GM23338 (cell line): Measurements from ENCODE around the gene SRCIN1. TPM values are rescaled to one million over a fixed set of nuclear protein-coding genes. Genes with fewer than 3 reads are reported as not detected.

Source experiments
- ATAC-seq: fragments of 200-7000 bp; cut with Tn5 transposase; 3 replicates; pipeline ENCODE4 v1.9.1; 2020
- DNase-seq: peaks from one replicate; pipeline ENCODE4 v3.0.0-alpha.2; 2015; ENCODE audit warnings: low spot score
- H2AFZ ChIP-seq: fragments of 200-600 bp; sonication (generic); 2 replicates; pipeline ENCODE4 v1.8.0; 2016; ENCODE audit warnings: antibody characterized with exemption, mild to moderate bottlenecking, moderate library complexity
- H3F3A ChIP-seq: fragments of 200-600 bp; sonication (generic); replicated peaks from 2 replicates; pipeline ENCODE4 v1.8.0; 2017; ENCODE audit warnings: antibody characterized with exemption, mixed run types, low read depth
- H3K27ac ChIP-seq: fragments of 200-600 bp; sonication (generic); 2 replicates; pipeline ENCODE4 v1.6.1; 2016; ENCODE audit warnings: low read depth
- H3K27me3 ChIP-seq: fragments of 200-600 bp; sonication (generic); 2 replicates; pipeline ENCODE4 v1.8.0; 2016; ENCODE audit warnings: mild to moderate bottlenecking, mixed run types, moderate library complexity; ENCODE audit not compliant: insufficient read depth
- H3K36me3 ChIP-seq: fragments of 200-600 bp; sonication (generic); 2 replicates; pipeline ENCODE4 v1.8.0; 2016; ENCODE audit warnings: mild to moderate bottlenecking; ENCODE audit not compliant: insufficient read depth
- H3K4me1 ChIP-seq: fragments of 200-600 bp; sonication (generic); 2 replicates; pipeline ENCODE4 v1.8.0; 2016; ENCODE audit warnings: mild to moderate bottlenecking, moderate library complexity; ENCODE audit not compliant: insufficient read depth
- H3K4me2 ChIP-seq: fragments of 200-600 bp; sonication (generic); 2 replicates; pipeline ENCODE4 v1.7.1; 2017; ENCODE audit warnings: mixed run types
- H3K4me3 ChIP-seq: fragments of 200-600 bp; sonication (generic); 2 replicates; pipeline ENCODE4 v1.6.1; 2016; ENCODE audit warnings: mixed run types
- H3K79me2 ChIP-seq: fragments of 200-600 bp; sonication (generic); replicated peaks from 2 replicates; pipeline ENCODE4 v1.8.0; 2017; ENCODE audit warnings: mild to moderate bottlenecking; ENCODE audit not compliant: insufficient read depth
- H3K9me2 ChIP-seq: fragments of 200-600 bp; sonication (generic); 2 replicates; pipeline ENCODE4 v1.8.0; 2017; ENCODE audit not compliant: insufficient read depth
- H4K20me1 ChIP-seq: fragments of 200-600 bp; sonication (generic); replicated peaks from 2 replicates; pipeline ENCODE4 v1.8.0; 2017; ENCODE audit warnings: mild to moderate bottlenecking; ENCODE audit not compliant: insufficient read depth
- H3K27ac Mint-ChIP-seq: 2 replicates; pipeline ENCODE4 v1.8.0; 2020; ENCODE audit warnings: inconsistent platforms, mild to moderate bottlenecking, moderate library complexity, mixed read lengths
- H3K27me3 Mint-ChIP-seq: 3 replicates; pipeline ENCODE4 v1.8.0; 2022; ENCODE audit warnings: low read depth, mild to moderate bottlenecking, moderate library complexity, mixed read lengths, inconsistent platforms; ENCODE audit not compliant: insufficient read depth, poor library complexity
- H3K36me3 Mint-ChIP-seq: 3 replicates; pipeline ENCODE4 v1.8.0; 2021; ENCODE audit warnings: low read depth, mild to moderate bottlenecking, inconsistent platforms, moderate library complexity, mixed read lengths
- H3K4me1 Mint-ChIP-seq: 3 replicates; pipeline ENCODE4 v1.8.0; 2020; ENCODE audit warnings: mild to moderate bottlenecking, inconsistent platforms, mixed read lengths
- H3K4me3 Mint-ChIP-seq: 3 replicates; pipeline ENCODE4 v1.8.0; 2021; ENCODE audit warnings: moderate library complexity, mild to moderate bottlenecking, inconsistent platforms, mixed read lengths
- H3K9me3 Mint-ChIP-seq: 3 replicates; pipeline ENCODE4 v1.8.0; 2020; ENCODE audit warnings: moderate library complexity, mild to moderate bottlenecking, inconsistent platforms, mixed read lengths
- EZH2 ChIP-seq: fragments of 200-600 bp; sonication (generic); IDR thresholded peaks from one replicate; pipeline ENCODE4 v1.8.0; 2017; ENCODE audit warnings: antibody characterized with exemption, mild to moderate bottlenecking, low read depth; ENCODE audit not compliant: unreplicated experiment
- JUNB ChIP-seq: IDR thresholded peaks from one replicate; pipeline ENCODE4 v1.6.1; 2016; ENCODE audit warnings: antibody characterized with exemption; ENCODE audit not compliant: unreplicated experiment
- NANOG ChIP-seq: IDR thresholded peaks from 2 replicates; pipeline ENCODE4 v1.6.1; 2016; ENCODE audit warnings: antibody characterized with exemption, borderline replicate concordance
- POLR2AphosphoS5 ChIP-seq: IDR thresholded peaks from 2 replicates; pipeline ENCODE4 v1.6.1; 2016; ENCODE audit warnings: antibody characterized with exemption, low read depth
- STAT1 ChIP-seq: IDR thresholded peaks from one replicate; pipeline ENCODE4 v1.6.1; 2016; ENCODE audit warnings: antibody characterized with exemption; ENCODE audit not compliant: unreplicated experiment
- ZNF114 ChIP-seq: fragments of 250-450 bp; sonication (Bioruptor Pico); IDR thresholded peaks from 2 replicates; pipeline ENCODE4 v1.5.0; 2020; ENCODE audit warnings: mild to moderate bottlenecking, moderate library complexity
- ZNF331 ChIP-seq: fragments of 250-450 bp; sonication (Bioruptor Pico); IDR thresholded peaks from 2 replicates; pipeline ENCODE4 v1.5.0; 2020; ENCODE audit warnings: low read depth, mild to moderate bottlenecking, moderate library complexity
- polyA plus RNA-seq: library from polyadenylated mRNA; unstranded; fragments of >200 nt; fragmentation: Nextera tagmentation; extraction: Ambion mirVana; gene quantifications from 2 replicates; pipeline ENCODE4 v1.2.1, GENCODE V29; 2016
- total RNA-seq: library from RNA; depleted of rRNA; stranded (reverse); fragments of >200 nt; shearing (Covaris generic); gene quantifications from 2 replicates; pipeline ENCODE4 v1.2.3, GENCODE V29; 2014
- TF ChIP-seq, protein P1 (sequence below): IDR thresholded peaks from one replicate; pipeline ENCODE4 v1.6.1; 2018; ENCODE audit warnings: antibody characterized with exemption; ENCODE audit not compliant: unreplicated experiment
- TF ChIP-seq, protein P2 (sequence below), 2 experiments: fragments of 200-600 bp in 1 of 2; sonication (generic) in 1 of 2; conservative IDR thresholded peaks; 2 replicates each; pipeline versions ENCODE4 v1.5.1 to v1.6.1; 2016 to 2017; ENCODE audit warnings: antibody characterized with exemption in 2 of 2, low read depth in 2 of 2, mild to moderate bottlenecking in 2 of 2, moderate library complexity in 1 of 2

The SRCIN1 gene
- total and polyA plus RNA-seq, 2 experiments from 2014 or later: 0.87 to 2.2 TPM

DNA sequence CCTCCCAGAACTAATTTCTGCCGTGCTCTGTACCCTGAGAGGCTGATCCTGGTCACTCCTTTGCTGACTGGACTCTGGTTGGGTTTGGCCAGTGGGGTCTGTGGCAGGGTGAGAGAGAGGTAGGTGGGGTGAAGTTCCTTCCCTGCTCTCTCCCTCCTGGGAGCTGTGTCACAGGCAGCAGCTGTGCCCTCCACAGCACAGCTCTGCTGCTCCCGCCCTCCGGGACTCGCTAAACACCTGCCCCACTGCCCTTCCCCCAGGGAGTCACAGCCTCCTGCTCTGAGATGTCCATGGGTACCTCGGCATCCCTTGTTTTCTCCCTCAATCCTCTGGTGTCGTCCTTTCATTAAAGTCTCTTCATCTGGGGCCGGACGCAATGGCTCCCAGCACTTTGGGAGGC is 66.4 kb downstream of the SRCIN1 start (continued):
- TF ChIP-seq EZH2: no peak
- TF ChIP-seq, protein P1, sequence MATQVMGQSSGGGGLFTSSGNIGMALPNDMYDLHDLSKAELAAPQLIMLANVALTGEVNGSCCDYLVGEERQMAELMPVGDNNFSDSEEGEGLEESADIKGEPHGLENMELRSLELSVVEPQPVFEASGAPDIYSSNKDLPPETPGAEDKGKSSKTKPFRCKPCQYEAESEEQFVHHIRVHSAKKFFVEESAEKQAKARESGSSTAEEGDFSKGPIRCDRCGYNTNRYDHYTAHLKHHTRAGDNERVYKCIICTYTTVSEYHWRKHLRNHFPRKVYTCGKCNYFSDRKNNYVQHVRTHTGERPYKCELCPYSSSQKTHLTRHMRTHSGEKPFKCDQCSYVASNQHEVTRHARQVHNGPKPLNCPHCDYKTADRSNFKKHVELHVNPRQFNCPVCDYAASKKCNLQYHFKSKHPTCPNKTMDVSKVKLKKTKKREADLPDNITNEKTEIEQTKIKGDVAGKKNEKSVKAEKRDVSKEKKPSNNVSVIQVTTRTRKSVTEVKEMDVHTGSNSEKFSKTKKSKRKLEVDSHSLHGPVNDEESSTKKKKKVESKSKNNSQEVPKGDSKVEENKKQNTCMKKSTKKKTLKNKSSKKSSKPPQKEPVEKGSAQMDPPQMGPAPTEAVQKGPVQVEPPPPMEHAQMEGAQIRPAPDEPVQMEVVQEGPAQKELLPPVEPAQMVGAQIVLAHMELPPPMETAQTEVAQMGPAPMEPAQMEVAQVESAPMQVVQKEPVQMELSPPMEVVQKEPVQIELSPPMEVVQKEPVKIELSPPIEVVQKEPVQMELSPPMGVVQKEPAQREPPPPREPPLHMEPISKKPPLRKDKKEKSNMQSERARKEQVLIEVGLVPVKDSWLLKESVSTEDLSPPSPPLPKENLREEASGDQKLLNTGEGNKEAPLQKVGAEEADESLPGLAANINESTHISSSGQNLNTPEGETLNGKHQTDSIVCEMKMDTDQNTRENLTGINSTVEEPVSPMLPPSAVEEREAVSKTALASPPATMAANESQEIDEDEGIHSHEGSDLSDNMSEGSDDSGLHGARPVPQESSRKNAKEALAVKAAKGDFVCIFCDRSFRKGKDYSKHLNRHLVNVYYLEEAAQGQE: no peak

DNA sequence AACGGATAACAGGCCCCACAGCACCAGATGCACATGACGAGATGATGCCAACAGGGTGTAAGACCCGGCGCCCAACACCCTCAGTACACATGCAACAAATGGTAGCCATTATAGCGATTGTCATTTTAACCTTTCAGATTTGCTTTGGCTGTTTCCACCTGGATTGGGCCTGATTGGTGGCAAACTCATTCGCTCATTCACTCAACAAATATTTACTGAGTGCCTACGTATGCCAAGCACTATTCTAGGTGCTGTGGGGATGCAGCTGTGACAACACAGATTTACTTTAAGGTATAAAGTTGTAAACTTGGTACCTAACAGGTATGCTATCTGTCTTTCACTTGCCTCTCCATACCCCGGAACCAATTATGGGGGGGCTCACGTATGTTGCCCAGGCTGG is 66.8 kb downstream of the SRCIN1 start:
- Histone ChIP-seq H3F3A (0 out of 2 replicates have a peak, but pooled peaks cover 7% of the 10 kb centered on the region), H3K9me2 (no peaks in the 10 kb centered on the region), H3K4me3 (no peak overlapping the region), H3K27ac (no peak overlapping the region), H3K36me3 (no peaks in the 10 kb centered on the region), H4K20me1 (no peaks in the 10 kb centered on the region; the same call in 1 of the 2 replicates), H3K4me2 (no peak overlapping the region), H2AFZ (no peak overlapping the region), H3K4me1 (peaks cover 8% of the 10 kb centered on the region; the same call in 1 of the 2 replicates), H3K27me3 (no peaks in the 10 kb centered on the region), H3K79me2 (no peaks in the 10 kb centered on the region)
- H3K4me1 Mint-ChIP-seq: peaks cover 33% of the 10 kb centered on the region
- DNase-seq (no peak), ATAC-seq (no peak)
- H3K36me3 Mint-ChIP-seq: no peaks in the 10 kb centered on the region; the same call in 2 of the 3 replicates
- H3K4me3 Mint-ChIP-seq: no peak overlapping the region
- no peak for TF ChIP-seq EZH2
- no peak for TF ChIP-seq POLR2AphosphoS5
- no peak for TF ChIP-seq JUNB
- no peak overlapping the region for H3K27ac Mint-ChIP-seq
- H3K27me3 Mint-ChIP-seq: peaks cover 37% of the 10 kb centered on the region
- H3K9me3 Mint-ChIP-seq: no peaks in the 10 kb centered on the region

DNA sequence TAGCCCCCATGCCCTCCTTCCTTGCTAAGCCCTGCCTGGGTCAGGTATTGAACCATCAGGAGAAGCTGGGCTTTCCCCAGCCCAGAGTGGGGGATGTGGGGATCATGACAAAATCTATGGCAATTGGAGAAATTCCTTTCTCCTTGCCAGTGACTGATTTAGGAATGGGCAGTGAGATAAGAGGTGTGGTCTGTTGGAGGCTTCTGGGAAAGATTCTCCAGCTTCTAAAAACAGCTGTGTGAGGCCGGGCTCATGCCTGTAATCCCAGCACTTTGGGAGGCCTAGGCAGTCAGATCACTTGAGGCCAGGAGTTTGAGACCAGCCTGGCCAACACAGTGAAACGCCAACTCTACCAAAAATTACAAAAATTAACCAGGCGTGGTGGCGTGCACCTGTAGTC is 69.1 kb downstream of the SRCIN1 start:
- Histone ChIP-seq H4K20me1 (no peaks in the 10 kb centered on the region; the same call in 1 of the 2 replicates), H3K4me2 (no peak overlapping the region), H3K9me2 (no peaks in the 10 kb centered on the region), H2AFZ (no peak overlapping the region), H3F3A (0 out of 2 replicates have a peak, but pooled peaks cover 7% of the 10 kb centered on the region), H3K4me3 (no peak overlapping the region), H3K27ac (no peak overlapping the region), H3K4me1 (peaks cover 24% of the 10 kb centered on the region), H3K36me3 (no peaks in the 10 kb centered on the region), H3K79me2 (no peaks in the 10 kb centered on the region), H3K27me3 (no peaks in the 10 kb centered on the region)
- peaks cover 37% of the 10 kb centered on the region for H3K27me3 Mint-ChIP-seq
- H3K27ac Mint-ChIP-seq: no peak overlapping the region
- H3K4me1 Mint-ChIP-seq: peaks cover 35% of the 10 kb centered on the region
- no peaks in the 10 kb centered on the region for H3K36me3 Mint-ChIP-seq
- no peak for DNase-seq
- no peak overlapping the region for H3K4me3 Mint-ChIP-seq
- H3K9me3 Mint-ChIP-seq: no peaks in the 10 kb centered on the region
- no peak for ATAC-seq
- TF ChIP-seq ZNF331 (no peak), POLR2AphosphoS5 (no peak), STAT1 (no peak), NANOG (no peak), EZH2 (no peak), ZNF114 (CRISPR knock-in tag) (no peak)
- TF ChIP-seq, protein P2, sequence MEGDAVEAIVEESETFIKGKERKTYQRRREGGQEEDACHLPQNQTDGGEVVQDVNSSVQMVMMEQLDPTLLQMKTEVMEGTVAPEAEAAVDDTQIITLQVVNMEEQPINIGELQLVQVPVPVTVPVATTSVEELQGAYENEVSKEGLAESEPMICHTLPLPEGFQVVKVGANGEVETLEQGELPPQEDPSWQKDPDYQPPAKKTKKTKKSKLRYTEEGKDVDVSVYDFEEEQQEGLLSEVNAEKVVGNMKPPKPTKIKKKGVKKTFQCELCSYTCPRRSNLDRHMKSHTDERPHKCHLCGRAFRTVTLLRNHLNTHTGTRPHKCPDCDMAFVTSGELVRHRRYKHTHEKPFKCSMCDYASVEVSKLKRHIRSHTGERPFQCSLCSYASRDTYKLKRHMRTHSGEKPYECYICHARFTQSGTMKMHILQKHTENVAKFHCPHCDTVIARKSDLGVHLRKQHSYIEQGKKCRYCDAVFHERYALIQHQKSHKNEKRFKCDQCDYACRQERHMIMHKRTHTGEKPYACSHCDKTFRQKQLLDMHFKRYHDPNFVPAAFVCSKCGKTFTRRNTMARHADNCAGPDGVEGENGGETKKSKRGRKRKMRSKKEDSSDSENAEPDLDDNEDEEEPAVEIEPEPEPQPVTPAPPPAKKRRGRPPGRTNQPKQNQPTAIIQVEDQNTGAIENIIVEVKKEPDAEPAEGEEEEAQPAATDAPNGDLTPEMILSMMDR (conservative IDR thresholded peaks at IDR 0.05; ENCODE audit: low read depth in 2 of 2): no peak
- TF ChIP-seq, protein P1: no peak
